OCI-LY7 (cell line): Measurements from ENCODE around the gene CWC27. TPM values are rescaled to one million over a fixed set of nuclear protein-coding genes. Genes with fewer than 3 reads are reported as not detected.
A peak's percentile ranks its signal among the peaks of the same experiment; 100 is the strongest.

Source experiments
- Bru-seq: library from RNA; stranded (reverse); fragments of 400-500 nt; gene quantifications from one replicate; lab custom pipeline; 2021; lab: Mats Ljungman, UMichigan
- BruChase-seq, 2 experiments: library from RNA; stranded (reverse); fragments of 400-500 nt; gene quantifications; one replicate each; lab custom pipeline; 2021; lab: Mats Ljungman, UMichigan
- BruUV-seq: library from RNA; stranded (reverse); fragments of 400-500 nt; replicated peaks from 2 replicates; lab custom pipeline; 2021; lab: Mats Ljungman, UMichigan
- CTCF ChIA-PET: fragments of 300-600 bp; sonication (Branson Sonifier 250); formaldehyde crosslinking; loops from one replicate; lab custom pipeline; 2022; ENCODE audit warnings: antibody characterized with exemption; ENCODE audit not compliant: unreplicated experiment; lab: Charles Lee
- POLR2A ChIA-PET: fragments of 300-600 bp; sonication (Branson Sonifier 250); formaldehyde crosslinking; loops from one replicate; lab custom pipeline; 2022; ENCODE audit warnings: antibody characterized with exemption; lab: Charles Lee
- DNase-seq: peaks from one replicate; pipeline ENCODE4 v3.0.0-alpha.2; 2015; ENCODE audit warnings: low spot score
- H2AFZ ChIP-seq: fragments of 200-600 bp; sonication (generic), shearing (Covaris generic); 2 replicates; pipeline ENCODE4 v1.6.1; 2014; ENCODE audit warnings: mild to moderate bottlenecking, antibody characterized with exemption, low read length, moderate library complexity
- H3K27ac ChIP-seq: fragments of 200-600 bp; sonication (generic); 2 replicates; pipeline ENCODE4 v1.5.1; 2014; ENCODE audit warnings: mixed run types, low read depth, mild to moderate bottlenecking, moderate library complexity, low read length, inconsistent platforms; ENCODE audit not compliant: poor library complexity, severe bottlenecking
- H3K36me3 ChIP-seq: fragments of 200-600 bp; sonication (generic); 2 replicates; pipeline ENCODE4 v1.6.1; 2014; ENCODE audit warnings: mild to moderate bottlenecking, antibody characterized with exemption, low read length, moderate library complexity, mixed read lengths; ENCODE audit not compliant: insufficient read depth
- H3K4me1 ChIP-seq: fragments of 200-600 bp; sonication (generic); 2 replicates; pipeline ENCODE4 v1.5.1; 2014; ENCODE audit warnings: mild to moderate bottlenecking, low read length; ENCODE audit not compliant: insufficient read depth, poor library complexity, severe bottlenecking
- H3K4me2 ChIP-seq: fragments of 200-600 bp; sonication (generic); 2 replicates; pipeline ENCODE4 v1.6.1; 2014; ENCODE audit warnings: mild to moderate bottlenecking, low read length
- H3K4me3 ChIP-seq: fragments of 200-600 bp; sonication (generic); 2 replicates; pipeline ENCODE4 v1.5.1; 2014; ENCODE audit warnings: mild to moderate bottlenecking, low read depth, low read length; ENCODE audit not compliant: poor library complexity, severe bottlenecking
- H3K79me2 ChIP-seq: fragments of 200-600 bp; sonication (generic); 2 replicates; pipeline ENCODE4 v1.6.1; 2016; ENCODE audit warnings: low read depth, mild to moderate bottlenecking, low read length, moderate library complexity, mixed read lengths; ENCODE audit not compliant: insufficient read depth
- H3K9me2 ChIP-seq: fragments of 200-600 bp; sonication (generic); 2 replicates; pipeline ENCODE4 v1.6.1; 2016; ENCODE audit warnings: mild to moderate bottlenecking, low read length, mixed read lengths; ENCODE audit not compliant: insufficient read depth
- H3K9me3 ChIP-seq: fragments of 200-600 bp; sonication (generic); 2 replicates; pipeline ENCODE4 v1.6.1; 2014; ENCODE audit warnings: mild to moderate bottlenecking, mixed run types, low read length, mixed read lengths
- H4K20me1 ChIP-seq: fragments of 200-600 bp; sonication (generic); 2 replicates; pipeline ENCODE4 v1.6.1; 2014; ENCODE audit warnings: mild to moderate bottlenecking, antibody characterized with exemption, low read length, moderate library complexity, mixed read lengths; ENCODE audit not compliant: insufficient read depth
- CTCF ChIP-seq: fragments of 200-600 bp; sonication (generic); conservative IDR thresholded peaks from 2 replicates; pipeline ENCODE4 v1.5.1; 2014; ENCODE audit warnings: mild to moderate bottlenecking, antibody characterized with exemption, low read length, moderate library complexity, mixed read lengths
- EZH2phosphoT487 ChIP-seq: fragments of 200-600 bp; sonication (generic); IDR thresholded peaks from 2 replicates; pipeline ENCODE4 v1.6.1; 2018; ENCODE audit warnings: low read depth, borderline replicate concordance, mild to moderate bottlenecking, mixed run types, antibody characterized with exemption, low read length, moderate library complexity, mixed read lengths
- intact Hi-C: fragments of 100-400 bp; cut with micrococcal nuclease; formaldehyde crosslinking; loops from one replicate; pipeline ENCODE4 v1.10.0; 2022; ENCODE audit not compliant: unreplicated experiment
- long read RNA-seq: library from polyadenylated mRNA; stranded (forward); transcript quantifications from one replicate; pipeline ENCODE4 v2.0.0, GENCODE V29; 2022
- total RNA-seq, 2 experiments: library from RNA; depleted of rRNA in 1 of 2; stranded (reverse); fragments of >200 nt in 1 of 2; shearing (Covaris generic) in 1 of 2; gene quantifications; 2 replicates each; pipeline ENCODE4 v1.2.3, GENCODE V29; 2014 to 2022

Gene CWC27
- total RNA-seq (2014; rRNA removed; shearing (Covaris generic)) (15.4 and 18.8 TPM in 2 replicates), total RNA-seq (2022) (33.1 and 34.4 TPM in 2 replicates), Bru-seq, nascent RNA (percentile 73 among the genes with signal in this experiment), BruChase-seq, experiment 1, labeled RNA remaining after a 6-hour chase (percentile 58 among the genes with signal in this experiment), BruChase-seq, experiment 2, labeled RNA remaining after a 2-hour chase (percentile 61 among the genes with signal in this experiment)
- long read RNA-seq, transcript CWC27-201 (14 exons, 2,078 nt): major isoform, 59 of 70 reads
- long read RNA-seq, partial matches to known transcripts: 2 of 70 reads
- long read RNA-seq, other reads (novel, unspliced or antisense): 8 of 70 reads

DNA sequence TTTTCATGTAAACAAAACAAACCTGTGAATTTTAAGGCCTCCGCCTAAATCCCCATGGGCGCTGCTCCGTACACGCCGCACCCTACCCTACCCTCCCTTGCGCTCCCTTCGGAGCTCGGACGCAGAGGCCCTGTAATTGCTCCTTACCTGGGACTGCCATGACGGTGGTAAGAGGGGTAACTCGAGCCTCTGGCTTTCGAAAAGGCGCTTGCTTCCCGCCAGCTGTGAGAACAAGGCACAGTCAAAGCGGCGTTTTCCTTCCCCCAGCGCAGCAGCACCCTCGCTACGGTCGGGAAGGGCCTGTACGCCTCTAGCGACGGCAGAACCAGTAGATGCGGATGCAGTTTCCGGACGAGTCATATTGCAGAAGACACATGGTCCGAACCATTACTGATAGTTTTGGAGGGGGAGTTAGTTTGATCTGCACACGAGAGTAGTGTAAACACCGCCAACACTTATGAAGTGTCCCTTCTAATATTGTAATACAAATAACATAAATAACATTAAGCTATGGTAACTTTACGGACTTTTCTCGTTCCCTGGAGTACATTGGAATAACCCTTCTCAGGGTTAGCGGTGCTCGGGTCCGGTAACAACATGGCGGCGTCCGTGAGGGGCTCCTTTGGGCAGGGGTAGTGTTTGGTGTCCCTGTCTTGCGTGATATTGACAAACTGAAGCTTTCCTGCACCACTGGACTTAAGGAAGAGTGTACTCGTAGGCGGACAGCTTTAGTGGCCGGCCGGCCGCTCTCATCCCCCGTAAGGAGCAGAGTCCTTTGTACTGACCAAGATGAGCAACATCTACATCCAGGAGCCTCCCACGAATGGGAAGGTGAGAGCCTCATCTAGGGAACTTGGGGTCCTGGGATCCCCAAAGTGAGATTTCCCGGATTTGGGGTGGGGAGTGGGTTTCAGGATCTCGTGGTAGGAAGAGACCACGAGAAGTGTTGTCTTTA lies at the start of gene CWC27, which contains the start of gene SREK1IP1:
CWC27 (plus strand) TSS at position 573 of the 955 bp plus-strand sequence; CDS start at position 790, 217 bp downstream.
SREK1IP1 (minus strand) TSS at position 334 of the 955 bp plus-strand sequence; CDS start at position 160, 174 bp downstream.
- Histone ChIP-seq H3K9me3 (no peaks in the 10 kb centered on the region), H3K36me3 (peaks cover 26% of the 10 kb centered on the region; the same call in 1 of the 2 replicates), H3K4me1 (peaks cover 37% of the 10 kb centered on the region), H3K27ac (peak within 1 kb of the TSS; percentile 66), H2AFZ (peak within 1 kb of the TSS; percentile 97), H3K4me3 (peak within 1 kb of the TSS; percentile 97), H3K4me2 (peak within 1 kb of the TSS; percentile 97), H3K9me2 (no peaks in the 10 kb centered on the region), H3K79me2 (peaks cover 53% of the 10 kb centered on the region), H4K20me1 (no peaks in the 10 kb centered on the region)
- ChIA-PET POLR2A (interaction anchor here (0.6 to 2.7 kb wide), 15 partner anchors 9 to 1613 kb away, joined by 3 to 11 read pairs (median 4); partner anchors contain the start of genes ADAMTS6, CENPK and PPWD1), CTCF (interaction anchor here (0.5 kb wide), 1 partner anchor 47 kb away, joined by 3 read pairs; no protein-coding TSS in a partner anchor)
- TSS peak; percentile 82 for BruUV-seq
- TF ChIP-seq EZH2phosphoT487: no peak
- TF ChIP-seq CTCF: no peak
- DNase-seq: peak; percentile 96
- intact Hi-C loops: loop anchor here (1.0 kb wide), 1 partner anchor 712 kb away; no protein-coding TSS in a partner anchor

- Histone ChIP-seq H4K20me1 (no peaks in the 10 kb centered on the region), H3K4me2 (no peak overlapping the region), H3K27ac (no peak overlapping the region), H3K4me1 (no peaks in the 10 kb centered on the region), H3K4me3 (no peak overlapping the region), H3K36me3 (peaks cover 13% of the 10 kb centered on the region; the same call in 1 of the 2 replicates), H2AFZ (no peak overlapping the region), H3K9me3 (no peaks in the 10 kb centered on the region), H3K9me2 (no peaks in the 10 kb centered on the region), H3K79me2 (no peaks in the 10 kb centered on the region)
- intact Hi-C loops: no loop called here
- ChIA-PET CTCF (no interaction called here), POLR2A (interaction anchor here (0.6 to 1.3 kb wide), 3 partner anchors 15 to 61 kb away, joined by 3 to 5 read pairs (median 3); no protein-coding TSS in a partner anchor)
- BruUV-seq: no TSS peak
- no peak for DNase-seq
- TF ChIP-seq CTCF: no peak
- TF ChIP-seq EZH2phosphoT487: no peak
These were observed 46.1 kb upstream of the CWC27 start for GRCh38 chr5:64722588-64722987.
